Measurements from ENCODE around the gene RRAS2.

- TF ChIP-seq CTCF (IDR thresholded peaks at IDR 0.05; ENCODE audit: low read length) = no peak
- TF ChIP-seq EZH2 (optimal IDR thresholded peaks at IDR 0.05; ENCODE audit: low read depth, low read length) = no peak
- no peak for TF ChIP-seq EZH2phosphoT487 (IDR thresholded peaks at IDR 0.05; ENCODE audit: low read length)
Observed at GRCh38 chr11:14237444-14237961, 121.5 kb downstream of the RRAS2 start.
